Fibroblast of lung (primary cell): ENCODE measurements around the gene PCID2. TPM values are rescaled to one million over a fixed set of nuclear protein-coding genes. Genes with fewer than 3 reads are reported as not detected.
A peak's percentile ranks its signal among the peaks of the same experiment; 100 is the strongest.

ENCODE experiments used
- DNase-seq, 2 donors: peaks; one replicate each; pipeline versions ENCODE4 v3.0.0 to v3.0.0-alpha.2; 2010; ENCODE audit warnings: low read depth in 2 of 2
- H2AFZ ChIP-seq: 2 replicates; pipeline ENCODE4 v1.5.1; 2012; ENCODE audit warnings: low read length, control low read depth, inconsistent platforms
- H3K27ac ChIP-seq: 2 replicates; pipeline ENCODE4 v1.5.1; 2011; ENCODE audit warnings: low read length, control low read depth; ENCODE audit not compliant: insufficient read depth
- H3K27me3 ChIP-seq: 2 replicates; pipeline ENCODE4 v1.5.1; 2011; ENCODE audit warnings: mild to moderate bottlenecking, low read length; ENCODE audit not compliant: control insufficient read depth, insufficient read depth
- H3K36me3 ChIP-seq: 2 replicates; pipeline ENCODE4 v1.5.1; 2011; ENCODE audit warnings: low read length; ENCODE audit not compliant: control insufficient read depth, insufficient read depth
- H3K4me1 ChIP-seq: 2 replicates; pipeline ENCODE4 v1.5.1; 2011; ENCODE audit warnings: low read length; ENCODE audit not compliant: control insufficient read depth, insufficient read depth; ENCODE audit errors: extremely low read depth
- H3K4me2 ChIP-seq: 2 replicates; pipeline ENCODE4 v1.5.1; 2011; ENCODE audit warnings: low read length, control low read depth; ENCODE audit not compliant: insufficient read depth; ENCODE audit errors: extremely low read depth
- H3K4me3 ChIP-seq, 4 experiments: fragments of 200-600 bp in 1 of 4; sonication (generic) in 1 of 4; replicated peaks in 1 of 4; 2 replicates each; pipeline ENCODE4 v1.5.1; 2011 to 2016; ENCODE audit warnings: low read length in 4 of 4, low read depth in 3 of 4, mild to moderate bottlenecking in 3 of 4, control low read depth in 2 of 4, inconsistent platforms in 1 of 4, mixed read lengths in 1 of 4; ENCODE audit not compliant: insufficient read depth in 1 of 4; ENCODE audit errors: control extremely low read depth in 1 of 4
- H3K79me2 ChIP-seq: 2 replicates; pipeline ENCODE4 v1.5.1; 2012; ENCODE audit warnings: mild to moderate bottlenecking, low read length, inconsistent platforms; ENCODE audit not compliant: control insufficient read depth, insufficient read depth
- H3K9ac ChIP-seq: 2 replicates; pipeline ENCODE4 v1.5.1; 2011; ENCODE audit warnings: mild to moderate bottlenecking, low read length, control low read depth; ENCODE audit not compliant: insufficient read depth
- H3K9me3 ChIP-seq: 2 replicates; pipeline ENCODE4 v1.5.1; 2012; ENCODE audit warnings: low read depth, low read length; ENCODE audit not compliant: control insufficient read depth, insufficient read depth
- H4K20me1 ChIP-seq: 2 replicates; pipeline ENCODE4 v1.5.1; 2011; ENCODE audit warnings: low read length; ENCODE audit not compliant: control insufficient read depth, insufficient read depth; ENCODE audit errors: extremely low read depth
- EZH2 ChIP-seq: IDR thresholded peaks from 2 replicates; pipeline ENCODE4 v1.5.1; 2012; ENCODE audit warnings: low read length, control low read depth, mild to moderate bottlenecking; ENCODE audit errors: missing control alignments
- polyA plus RNA-seq, 2 donors: library from polyadenylated mRNA; depleted of rRNA in 1 of 2; stranded (reverse) in 1 of 2; unstranded in 1 of 2; fragments of >200 nt; gene quantifications; 2 replicates each; pipeline ENCODE4 v1.2.1, GENCODE V29; 2011 to 2012; ENCODE audit warnings: missing spikeins in 1 of 2
- total RNA-seq: library from RNA; depleted of rRNA; stranded (reverse); fragments of >200 nt; gene quantifications from 2 replicates; pipeline ENCODE4 v1.2.1, GENCODE V29; 2014
- TF ChIP-seq, protein P1 (sequence below), 2 donors: IDR thresholded peaks in 1 of 2; conservative IDR thresholded peaks in 1 of 2; 1 replicate in 1 of 2; 2 replicates in 1 of 2; pipeline ENCODE4 v1.5.1; 2011 to 2012; ENCODE audit warnings: low read length in 2 of 2, control low read depth in 1 of 2, inconsistent platforms in 1 of 2, low read depth in 1 of 2, mild to moderate bottlenecking in 1 of 2

The PCID2 gene
- total and polyA plus RNA-seq, 2 donors (not counting 1 experiment from before 2014, with no cell fraction given) = 93.5 to 113 TPM

DNA sequence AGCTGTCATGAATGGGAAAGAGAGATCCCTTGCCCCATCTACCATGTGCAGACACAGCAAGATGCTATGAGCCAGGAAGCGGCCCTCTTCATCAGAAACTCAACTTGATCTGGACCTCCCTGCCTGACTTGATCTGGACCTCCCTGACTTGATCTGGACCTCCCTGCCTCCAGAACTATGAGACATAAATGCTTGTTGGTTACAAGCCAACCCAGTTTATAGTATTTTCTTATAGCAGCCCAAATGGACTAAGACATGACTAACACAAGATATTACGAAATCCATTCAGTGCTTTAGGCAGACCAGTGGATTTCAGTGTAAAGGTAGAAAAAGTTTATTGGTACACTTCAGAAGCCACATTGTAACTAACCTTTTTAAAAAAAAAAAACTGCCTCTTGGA is 15.6 kb downstream of the PCID2 start:
- H3K27ac ChIP-seq = peak overlapping the region; percentile 53
- no peaks in the 10 kb centered on the region for H3K27me3 ChIP-seq
- no peak overlapping the region for H2AFZ ChIP-seq
- DNase-seq = peak; percentile 40 to 85
- H3K9me3 ChIP-seq = no peaks in the 10 kb centered on the region
- H3K36me3 ChIP-seq = peaks cover 32% of the 10 kb centered on the region
- no peak overlapping the region for H3K4me2 ChIP-seq
- no peak for TF ChIP-seq EZH2
- TF ChIP-seq, protein P1, sequence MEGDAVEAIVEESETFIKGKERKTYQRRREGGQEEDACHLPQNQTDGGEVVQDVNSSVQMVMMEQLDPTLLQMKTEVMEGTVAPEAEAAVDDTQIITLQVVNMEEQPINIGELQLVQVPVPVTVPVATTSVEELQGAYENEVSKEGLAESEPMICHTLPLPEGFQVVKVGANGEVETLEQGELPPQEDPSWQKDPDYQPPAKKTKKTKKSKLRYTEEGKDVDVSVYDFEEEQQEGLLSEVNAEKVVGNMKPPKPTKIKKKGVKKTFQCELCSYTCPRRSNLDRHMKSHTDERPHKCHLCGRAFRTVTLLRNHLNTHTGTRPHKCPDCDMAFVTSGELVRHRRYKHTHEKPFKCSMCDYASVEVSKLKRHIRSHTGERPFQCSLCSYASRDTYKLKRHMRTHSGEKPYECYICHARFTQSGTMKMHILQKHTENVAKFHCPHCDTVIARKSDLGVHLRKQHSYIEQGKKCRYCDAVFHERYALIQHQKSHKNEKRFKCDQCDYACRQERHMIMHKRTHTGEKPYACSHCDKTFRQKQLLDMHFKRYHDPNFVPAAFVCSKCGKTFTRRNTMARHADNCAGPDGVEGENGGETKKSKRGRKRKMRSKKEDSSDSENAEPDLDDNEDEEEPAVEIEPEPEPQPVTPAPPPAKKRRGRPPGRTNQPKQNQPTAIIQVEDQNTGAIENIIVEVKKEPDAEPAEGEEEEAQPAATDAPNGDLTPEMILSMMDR (conservative IDR thresholded peaks at IDR 0.05 in 1 of 2, IDR thresholded peaks at IDR 0.05 in 1 of 2; ENCODE audit: low read depth in 1 of 2, low read length in 2 of 2) = no peak
- no peaks in the 10 kb centered on the region for H4K20me1 ChIP-seq
- H3K4me1 ChIP-seq = peaks cover 15% of the 10 kb centered on the region
- H3K4me3 ChIP-seq = no peak overlapping the region
- H3K9ac ChIP-seq = no peak overlapping the region
- H3K79me2 ChIP-seq = no peaks in the 10 kb centered on the region

DNA sequence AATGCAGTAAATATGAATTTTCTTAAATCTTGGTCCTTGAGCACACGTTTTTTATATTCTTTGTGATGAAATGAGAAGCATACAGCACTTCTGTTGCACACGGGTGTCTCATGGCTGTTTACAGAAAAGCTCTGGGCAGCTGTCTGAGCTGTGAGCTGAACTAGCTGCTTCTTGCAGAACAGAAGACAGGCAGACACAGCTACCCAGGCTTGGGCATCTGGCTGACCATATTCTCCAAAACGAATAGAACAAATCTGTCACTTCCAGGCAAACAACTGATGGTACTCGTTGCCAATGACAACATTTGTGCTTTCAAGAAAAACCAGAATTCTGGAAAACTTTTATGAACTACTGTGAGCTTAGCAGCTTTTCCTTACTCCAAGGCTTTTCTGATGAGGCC is 16.2 kb downstream of the PCID2 start:
- Histone ChIP-seq H3K27me3 (no peaks in the 10 kb centered on the region), H3K79me2 (no peaks in the 10 kb centered on the region), H3K4me3 (no peak overlapping the region), H3K36me3 (peaks cover 28% of the 10 kb centered on the region), H4K20me1 (no peaks in the 10 kb centered on the region), H3K9me3 (no peaks in the 10 kb centered on the region), H3K9ac (no peak overlapping the region), H3K4me1 (peaks cover 17% of the 10 kb centered on the region), H3K4me2 (no peak overlapping the region), H3K27ac (peak overlapping the region; percentile 41), H2AFZ (no peak overlapping the region)
- no peak for TF ChIP-seq EZH2
- TF ChIP-seq, protein P1 (conservative IDR thresholded peaks at IDR 0.05 in 1 of 2, IDR thresholded peaks at IDR 0.05 in 1 of 2; ENCODE audit: low read depth in 1 of 2, low read length in 2 of 2) = no peak
- DNase-seq = peak in 1 of 2 donors; percentile 61

DNA sequence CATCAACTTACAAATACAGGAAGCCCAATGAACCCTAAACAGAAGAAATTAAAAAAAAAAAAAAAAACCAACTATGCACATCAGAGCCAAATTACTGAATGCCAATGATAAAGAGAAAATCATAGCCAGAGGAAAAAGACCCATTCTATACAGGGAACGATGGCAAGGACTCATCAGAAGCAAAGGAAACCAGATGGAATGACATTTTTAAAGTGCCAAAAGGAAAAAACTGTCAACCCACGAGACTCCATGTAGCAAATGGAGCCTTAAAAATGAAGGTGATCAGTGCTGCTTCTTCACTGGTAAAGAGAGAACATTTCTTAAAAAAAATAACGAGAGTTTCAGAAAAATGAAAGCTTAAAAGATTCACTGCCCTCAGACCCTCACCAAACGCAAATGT is 18.3 kb downstream of the PCID2 start:
- no peaks in the 10 kb centered on the region for H3K9me3 ChIP-seq
- peaks cover 22% of the 10 kb centered on the region for H3K36me3 ChIP-seq
- peaks cover 24% of the 10 kb centered on the region for H3K4me1 ChIP-seq
- peak overlapping the region; percentile 14 for H3K27ac ChIP-seq
- TF ChIP-seq, protein P1 (conservative IDR thresholded peaks at IDR 0.05 in 1 of 2, IDR thresholded peaks at IDR 0.05 in 1 of 2; ENCODE audit: low read depth in 1 of 2, low read length in 2 of 2) = no peak
- TF ChIP-seq EZH2 = no peak
- H3K27me3 ChIP-seq = no peaks in the 10 kb centered on the region
- no peaks in the 10 kb centered on the region for H4K20me1 ChIP-seq
- H3K9ac ChIP-seq = no peak overlapping the region
- no peak overlapping the region for H2AFZ ChIP-seq
- no peak overlapping the region for H3K4me2 ChIP-seq
- DNase-seq = no peak
- H3K4me3 ChIP-seq = no peak overlapping the region
- H3K79me2 ChIP-seq = peaks cover 16% of the 10 kb centered on the region
